ENCODE data around the gene KRT4.

Gene KRT4

GRCh38 chr12:52784909-52785308, 29.0 kb downstream of the KRT4 start:
- no peak for DNase-seq (ENCODE audit: low read depth)
- H3K4me3 ChIP-seq (replicated peaks; ENCODE audit: low read depth, low read length): no peak overlapping the region
- no peak for TF ChIP-seq CTCF (IDR thresholded peaks at IDR 0.05; ENCODE audit: low read length, missing control alignments)

- TF ChIP-seq CTCF (IDR thresholded peaks at IDR 0.05; ENCODE audit: low read length, missing control alignments): no peak
- no peak overlapping the region for H3K4me3 ChIP-seq (replicated peaks; ENCODE audit: low read depth, low read length)
- DNase-seq (ENCODE audit: low read depth): no peak
Observed at GRCh38 chr12:52783563-52784316, 30.2 kb downstream of the KRT4 start.

- no peak overlapping the region for H3K4me3 ChIP-seq (replicated peaks; ENCODE audit: low read depth, low read length)
- TF ChIP-seq CTCF (IDR thresholded peaks at IDR 0.05; ENCODE audit: low read length, missing control alignments): no peak
- DNase-seq (ENCODE audit: low read depth): no peak
Observed at GRCh38 chr12:52782502-52782901, 31.4 kb downstream of the KRT4 start.

- no peak for TF ChIP-seq CTCF (IDR thresholded peaks at IDR 0.05; ENCODE audit: low read length, missing control alignments)
- no peak overlapping the region for H3K4me3 ChIP-seq (replicated peaks; ENCODE audit: low read depth, low read length)
- DNase-seq (ENCODE audit: low read depth): no peak
Observed at GRCh38 chr12:52781399-52782082, 32.4 kb downstream of the KRT4 start.

GRCh38 chr12:52779914-52780313, 34.0 kb downstream of the KRT4 start:
- TF ChIP-seq CTCF (IDR thresholded peaks at IDR 0.05; ENCODE audit: low read length, missing control alignments): no peak
- no peak for DNase-seq (ENCODE audit: low read depth)
- no peak overlapping the region for H3K4me3 ChIP-seq (replicated peaks; ENCODE audit: low read depth, low read length)

- DNase-seq (ENCODE audit: low read depth): no peak
- H3K4me3 ChIP-seq (replicated peaks; ENCODE audit: low read depth, low read length): no peak overlapping the region
- TF ChIP-seq CTCF (IDR thresholded peaks at IDR 0.05; ENCODE audit: low read length, missing control alignments): no peak
Observed at GRCh38 chr12:52778833-52779232, 35.1 kb downstream of the KRT4 start.
